Astrocyte (in vitro differentiated cells and primary cell): ENCODE data around the gene HTR7. TPM values are rescaled to one million over a fixed set of nuclear protein-coding genes. Genes with fewer than 3 reads are reported as not detected.

Experiments used
- DNase-seq: peaks from one replicate; pipeline ENCODE4 v3.0.0-alpha.2; 2010; ENCODE audit warnings: low read depth
- FAIRE-seq: peaks from 2 replicates; lab custom pipeline; 2011; peaks lifted over from hg19 to GRCh38; lab: Jason Lieb, UNC
- H2AFZ ChIP-seq: 2 replicates; pipeline ENCODE4 v1.6.0; 2012; ENCODE audit warnings: low read depth, low read length, inconsistent platforms
- H3K27ac ChIP-seq: 2 replicates; pipeline ENCODE4 v1.5.1; 2011; ENCODE audit warnings: low read depth, low read length, inconsistent platforms
- H3K27me3 ChIP-seq: 2 replicates; pipeline ENCODE4 v1.6.0; 2011; ENCODE audit warnings: low read length, inconsistent platforms; ENCODE audit not compliant: insufficient read depth
- H3K36me3 ChIP-seq: 2 replicates; pipeline ENCODE4 v1.5.1; 2011; ENCODE audit warnings: low read length, inconsistent platforms; ENCODE audit not compliant: insufficient read depth
- H3K4me1 ChIP-seq: 2 replicates; pipeline ENCODE4 v1.5.1; 2011; ENCODE audit warnings: low read length, inconsistent platforms; ENCODE audit not compliant: insufficient read depth
- H3K4me2 ChIP-seq: 2 replicates; pipeline ENCODE4 v1.6.0; 2012; ENCODE audit warnings: low read length, inconsistent platforms
- H3K4me3 ChIP-seq: 2 replicates; pipeline ENCODE4 v1.5.1; 2011; ENCODE audit warnings: low read depth, mild to moderate bottlenecking, low read length, inconsistent platforms; ENCODE audit not compliant: insufficient read depth
- H3K79me2 ChIP-seq: 2 replicates; pipeline ENCODE4 v1.6.0; 2012; ENCODE audit warnings: mild to moderate bottlenecking, low read length, inconsistent platforms; ENCODE audit not compliant: insufficient read depth
- H3K9ac ChIP-seq: 2 replicates; pipeline ENCODE4 v1.6.0; 2012; ENCODE audit warnings: mild to moderate bottlenecking, low read length, inconsistent platforms
- H3K9me3 ChIP-seq: 2 replicates; pipeline ENCODE4 v1.5.1; 2012; ENCODE audit warnings: low read depth, mild to moderate bottlenecking, low read length, inconsistent platforms; ENCODE audit not compliant: insufficient read depth
- H4K20me1 ChIP-seq: 2 replicates; pipeline ENCODE4 v1.6.0; 2012; ENCODE audit warnings: low read length, inconsistent platforms; ENCODE audit not compliant: insufficient read depth
- H3K27ac Mint-ChIP-seq: one replicate; pipeline ENCODE4 v1.8.0; 2021; ENCODE audit warnings: mild to moderate bottlenecking, mixed read lengths; ENCODE audit not compliant: unreplicated experiment
- H3K27me3 Mint-ChIP-seq: one replicate; pipeline ENCODE4 v1.8.0; 2021; ENCODE audit warnings: low read depth, mixed read lengths; ENCODE audit not compliant: unreplicated experiment
- H3K36me3 Mint-ChIP-seq: one replicate; pipeline ENCODE4 v1.8.0; 2021; ENCODE audit warnings: low read depth, mixed read lengths; ENCODE audit not compliant: unreplicated experiment
- H3K4me1 Mint-ChIP-seq: one replicate; pipeline ENCODE4 v1.8.0; 2021; ENCODE audit warnings: low read depth, mixed read lengths; ENCODE audit not compliant: unreplicated experiment
- H3K4me3 Mint-ChIP-seq: one replicate; pipeline ENCODE4 v1.8.0; 2021; ENCODE audit warnings: mild to moderate bottlenecking, moderate library complexity, mixed read lengths; ENCODE audit not compliant: unreplicated experiment
- H3K9me3 Mint-ChIP-seq: one replicate; pipeline ENCODE4 v1.8.0; 2021; ENCODE audit warnings: mild to moderate bottlenecking, mixed read lengths; ENCODE audit not compliant: unreplicated experiment
- EZH2 ChIP-seq: IDR thresholded peaks from 2 replicates; pipeline ENCODE4 v1.6.1; 2012; ENCODE audit warnings: mild to moderate bottlenecking, low read length, inconsistent platforms; ENCODE audit not compliant: insufficient read depth
- total RNA-seq: library from RNA; stranded (reverse); gene quantifications from 2 replicates; pipeline ENCODE4 v1.2.1, GENCODE V29; 2021
- TF ChIP-seq, protein P1 (sequence below): IDR thresholded peaks from 2 replicates; pipeline ENCODE4 v1.5.1; 2011; ENCODE audit warnings: low read depth, mild to moderate bottlenecking, inconsistent platforms, low read length, moderate library complexity; ENCODE audit not compliant: insufficient read depth

HTR7 gene
- total RNA-seq, 1 donor from 2014 or later = 0.89 TPM

DNA sequence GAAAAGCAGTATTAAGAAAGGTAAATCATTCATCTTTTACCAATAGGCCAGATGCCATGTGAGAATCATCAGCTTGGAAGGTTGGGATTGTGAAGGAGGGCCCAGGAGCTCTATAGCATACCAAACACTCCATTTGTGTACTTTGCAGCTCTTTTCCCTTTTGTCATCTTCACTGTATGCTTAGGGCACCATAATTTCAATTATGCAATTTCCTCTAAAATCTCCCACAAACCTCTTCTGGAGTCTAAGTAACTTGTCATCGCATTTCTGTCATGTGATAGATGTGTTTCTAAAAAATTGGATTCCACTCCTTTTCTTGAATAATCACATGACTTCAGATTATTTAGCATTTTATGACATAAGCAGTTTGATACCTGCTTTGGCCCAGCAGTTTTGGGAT is 31.8 kb upstream of the HTR7 start:
- TF ChIP-seq, protein P1, sequence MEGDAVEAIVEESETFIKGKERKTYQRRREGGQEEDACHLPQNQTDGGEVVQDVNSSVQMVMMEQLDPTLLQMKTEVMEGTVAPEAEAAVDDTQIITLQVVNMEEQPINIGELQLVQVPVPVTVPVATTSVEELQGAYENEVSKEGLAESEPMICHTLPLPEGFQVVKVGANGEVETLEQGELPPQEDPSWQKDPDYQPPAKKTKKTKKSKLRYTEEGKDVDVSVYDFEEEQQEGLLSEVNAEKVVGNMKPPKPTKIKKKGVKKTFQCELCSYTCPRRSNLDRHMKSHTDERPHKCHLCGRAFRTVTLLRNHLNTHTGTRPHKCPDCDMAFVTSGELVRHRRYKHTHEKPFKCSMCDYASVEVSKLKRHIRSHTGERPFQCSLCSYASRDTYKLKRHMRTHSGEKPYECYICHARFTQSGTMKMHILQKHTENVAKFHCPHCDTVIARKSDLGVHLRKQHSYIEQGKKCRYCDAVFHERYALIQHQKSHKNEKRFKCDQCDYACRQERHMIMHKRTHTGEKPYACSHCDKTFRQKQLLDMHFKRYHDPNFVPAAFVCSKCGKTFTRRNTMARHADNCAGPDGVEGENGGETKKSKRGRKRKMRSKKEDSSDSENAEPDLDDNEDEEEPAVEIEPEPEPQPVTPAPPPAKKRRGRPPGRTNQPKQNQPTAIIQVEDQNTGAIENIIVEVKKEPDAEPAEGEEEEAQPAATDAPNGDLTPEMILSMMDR = no peak
- no peak for TF ChIP-seq EZH2
- no peaks in the 10 kb centered on the region for H3K9me3 ChIP-seq
- no peak overlapping the region for H3K4me3 Mint-ChIP-seq
- no peak overlapping the region for H3K4me2 ChIP-seq
- no peak overlapping the region for H3K4me3 ChIP-seq
- H3K9ac ChIP-seq = no peak overlapping the region
- H3K36me3 Mint-ChIP-seq = peaks cover 8% of the 10 kb centered on the region
- H2AFZ ChIP-seq = no peak overlapping the region
- no peaks in the 10 kb centered on the region for H4K20me1 ChIP-seq
- H3K9me3 Mint-ChIP-seq = no peaks in the 10 kb centered on the region
- peaks cover 20% of the 10 kb centered on the region for H3K36me3 ChIP-seq
- no peaks in the 10 kb centered on the region for H3K27me3 ChIP-seq
- FAIRE-seq (no peak), DNase-seq (no peak)
- H3K79me2 ChIP-seq = no peaks in the 10 kb centered on the region
- H3K4me1 ChIP-seq = peaks cover 2% of the 10 kb centered on the region
- no peaks in the 10 kb centered on the region for H3K4me1 Mint-ChIP-seq
- H3K27me3 Mint-ChIP-seq = no peaks in the 10 kb centered on the region
- no peak overlapping the region for H3K27ac ChIP-seq
- H3K27ac Mint-ChIP-seq = no peak overlapping the region

DNA sequence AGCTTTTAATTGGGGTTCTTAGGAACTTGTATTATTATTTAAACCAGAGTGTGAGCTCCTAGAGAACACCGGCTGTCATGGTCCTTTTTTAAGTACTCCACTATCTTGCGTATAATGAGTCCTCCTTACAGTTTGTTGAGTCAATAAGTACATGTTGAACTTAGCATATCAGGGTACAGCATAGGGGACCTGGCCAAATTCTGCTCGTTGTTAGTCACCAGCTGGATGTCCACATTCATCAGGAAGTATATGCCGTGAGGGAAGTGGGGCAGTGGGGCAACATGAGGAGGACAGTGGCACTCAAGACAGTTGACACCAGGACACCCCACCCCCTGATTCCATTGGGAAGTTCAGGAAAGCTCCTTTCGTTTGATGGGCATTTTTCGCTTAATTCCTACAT is 30.5 kb upstream of the HTR7 start:
- H3K4me1 Mint-ChIP-seq = no peaks in the 10 kb centered on the region
- H3K4me3 ChIP-seq = no peak overlapping the region
- H4K20me1 ChIP-seq = no peaks in the 10 kb centered on the region
- H3K27ac ChIP-seq = no peak overlapping the region
- H3K27me3 ChIP-seq = no peaks in the 10 kb centered on the region
- no peak overlapping the region for H3K4me2 ChIP-seq
- no peak overlapping the region for H2AFZ ChIP-seq
- no peak overlapping the region for H3K9ac ChIP-seq
- no peak overlapping the region for H3K27ac Mint-ChIP-seq
- TF ChIP-seq, protein P1 = no peak
- TF ChIP-seq EZH2 = no peak
- DNase-seq = no peak
- no peaks in the 10 kb centered on the region for H3K27me3 Mint-ChIP-seq
- no peaks in the 10 kb centered on the region for H3K9me3 Mint-ChIP-seq
- peaks cover 15% of the 10 kb centered on the region for H3K36me3 ChIP-seq
- FAIRE-seq = no peak
- H3K4me1 ChIP-seq = peaks cover 8% of the 10 kb centered on the region
- peaks cover 8% of the 10 kb centered on the region for H3K36me3 Mint-ChIP-seq
- no peak overlapping the region for H3K4me3 Mint-ChIP-seq
- no peaks in the 10 kb centered on the region for H3K9me3 ChIP-seq
- H3K79me2 ChIP-seq = no peaks in the 10 kb centered on the region

DNA sequence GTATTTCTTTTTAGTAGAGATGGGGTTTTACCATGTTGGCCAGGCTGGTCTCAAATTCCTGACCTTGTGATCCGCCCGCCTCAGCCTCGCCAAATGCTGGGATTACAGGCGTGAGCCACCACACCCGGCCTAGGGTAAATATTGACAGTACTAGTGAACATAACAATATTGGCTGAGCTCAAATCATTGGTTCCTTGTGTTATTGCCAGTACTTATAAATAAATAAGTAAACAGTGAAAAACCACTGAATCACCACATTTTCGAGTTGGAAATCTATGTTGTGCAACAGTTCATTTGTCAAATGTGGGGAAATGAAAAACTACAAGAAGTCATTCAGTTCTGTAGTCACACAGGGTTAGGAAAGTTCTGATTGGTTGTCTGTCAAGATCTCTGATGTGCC is 29.7 kb upstream of the HTR7 start:
- FAIRE-seq (peak; percentile 5), DNase-seq (no peak)
- no peaks in the 10 kb centered on the region for H3K27me3 ChIP-seq
- H3K9me3 Mint-ChIP-seq = no peaks in the 10 kb centered on the region
- H3K9me3 ChIP-seq = no peaks in the 10 kb centered on the region
- H3K9ac ChIP-seq = no peak overlapping the region
- no peaks in the 10 kb centered on the region for H3K4me1 Mint-ChIP-seq
- no peak overlapping the region for H3K4me3 ChIP-seq
- H3K27ac ChIP-seq = no peak overlapping the region
- H3K36me3 Mint-ChIP-seq = peaks cover 8% of the 10 kb centered on the region
- H3K79me2 ChIP-seq = no peaks in the 10 kb centered on the region
- H3K4me3 Mint-ChIP-seq = no peak overlapping the region
- no peaks in the 10 kb centered on the region for H4K20me1 ChIP-seq
- H3K27ac Mint-ChIP-seq = no peak overlapping the region
- H3K27me3 Mint-ChIP-seq = no peaks in the 10 kb centered on the region
- H3K36me3 ChIP-seq = peaks cover 15% of the 10 kb centered on the region
- TF ChIP-seq EZH2 = no peak
- TF ChIP-seq, protein P1 = no peak
- H2AFZ ChIP-seq = no peak overlapping the region
- peaks cover 8% of the 10 kb centered on the region for H3K4me1 ChIP-seq
- H3K4me2 ChIP-seq = no peak overlapping the region
